Hypothalamus (tissue), 51 donors: ENCODE measurements around the gene ASGR1.
A peak's percentile ranks its signal among the peaks of the same experiment; 100 is the strongest.

Source experiments
- DNase-seq, 51 donors: peaks; one replicate each; lab custom pipeline; 2025; lab: John Stamatoyannopoulos, UW

Gene ASGR1

DNA sequence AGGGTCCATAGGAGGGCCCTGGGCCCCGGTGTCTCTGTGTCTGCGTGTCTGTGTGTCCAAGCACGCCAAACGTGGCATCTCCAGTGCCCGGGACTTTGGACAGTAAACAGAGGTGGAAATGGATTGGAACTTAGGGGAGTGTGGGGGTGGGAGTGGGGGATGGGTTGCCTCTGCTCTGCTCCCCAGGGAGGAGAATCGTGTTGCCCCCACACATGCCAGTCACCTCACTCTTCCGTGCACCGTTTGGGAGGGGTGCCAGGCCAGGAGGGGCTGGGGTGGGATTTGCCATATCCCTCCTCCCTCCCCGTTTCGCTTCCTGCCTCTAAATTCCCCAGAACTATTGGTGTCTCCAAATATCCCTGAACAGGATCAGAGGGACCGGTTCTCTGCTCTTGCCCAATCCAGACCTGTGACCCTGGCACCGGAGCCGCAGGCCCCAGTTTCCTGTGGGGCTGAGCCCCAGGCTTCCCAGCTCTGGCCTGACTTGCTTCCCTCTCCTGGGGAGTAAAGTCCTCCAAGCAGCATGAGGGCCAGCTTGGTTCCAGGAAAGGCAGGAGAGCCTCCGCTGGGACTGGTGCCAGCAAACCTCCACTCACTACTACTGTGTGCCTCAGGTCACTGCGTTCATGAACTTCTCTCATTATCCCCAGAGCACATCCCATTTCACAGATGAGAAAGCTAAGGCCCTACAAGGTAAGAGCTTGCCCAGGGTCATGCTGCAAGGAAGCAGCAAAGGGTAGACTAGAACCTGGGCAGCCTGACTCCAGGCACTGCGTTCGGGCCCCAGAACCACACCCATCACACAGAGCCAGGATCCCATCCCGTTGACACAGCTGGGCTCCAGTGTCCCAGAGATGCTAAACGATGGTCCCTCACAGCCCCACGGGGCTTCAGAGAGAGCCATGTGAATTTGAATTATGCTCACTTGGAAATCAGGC, at the start of gene ASGR1:
ASGR1 (minus strand) TSS at position 54 of the 938 bp plus-strand sequence. CDS start 807 bp downstream, outside the sequence.
- DNase-seq: no peak

GRCh38 chr17:7228920-7229319, 49.8 kb upstream of the ASGR1 start:
- no peak for DNase-seq

- DNase-seq: no peak
These were observed 47.8 kb upstream of the ASGR1 start for GRCh38 chr17:7226721-7227710.

DNA sequence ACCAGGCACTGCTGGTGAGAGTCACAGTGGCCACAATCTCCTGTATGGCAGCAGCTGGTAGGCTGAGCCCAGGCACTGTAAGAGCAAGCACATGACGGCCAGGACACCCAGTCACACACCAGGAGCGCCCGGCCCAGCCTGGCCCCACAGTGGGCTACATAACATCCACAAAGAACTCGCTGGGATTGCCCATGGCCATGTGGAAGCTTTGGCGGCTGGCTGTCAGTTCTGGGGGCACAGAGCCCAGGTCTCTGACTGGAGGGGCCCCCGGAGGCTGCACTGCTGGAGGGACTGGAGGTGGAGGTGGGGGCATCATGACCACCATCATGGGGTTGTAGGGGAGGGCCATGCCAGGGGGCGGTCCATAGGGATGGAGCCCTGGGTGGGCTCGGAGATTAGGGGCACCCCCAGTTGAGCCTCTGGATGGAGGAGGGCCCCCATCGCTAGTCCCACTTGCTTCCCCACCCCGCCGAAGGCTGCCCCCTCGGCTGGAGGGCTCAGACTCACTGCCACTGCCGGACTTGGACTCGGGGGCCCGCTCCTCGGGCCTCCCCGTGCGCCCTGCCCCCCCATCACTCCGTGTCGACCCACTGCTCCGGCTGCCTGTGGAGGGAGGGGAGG, 46.7 kb upstream of the ASGR1 start:
- DNase-seq: no peak

DNA sequence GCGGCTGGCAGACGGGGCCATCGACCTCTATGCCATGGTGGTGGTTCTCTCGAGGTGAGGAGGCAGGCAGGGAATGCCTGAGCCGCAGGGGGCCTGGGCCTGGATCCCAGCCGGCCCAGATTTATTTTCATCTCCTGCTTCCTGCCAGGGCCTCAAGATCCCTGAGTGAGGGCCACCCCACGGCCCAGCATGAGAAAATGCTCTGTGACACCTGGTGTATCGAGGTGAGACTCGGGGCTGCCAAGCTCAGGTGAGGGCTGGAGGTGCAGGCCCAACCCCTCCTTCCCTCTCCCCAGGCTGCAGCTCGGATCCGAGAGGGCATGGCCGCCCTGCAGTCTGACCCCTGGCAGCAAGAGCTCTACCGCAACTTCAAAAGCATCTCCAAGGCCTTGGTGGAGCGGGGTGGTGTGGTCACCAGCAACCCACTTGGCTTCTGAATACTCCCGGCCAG, 45.5 kb upstream of the ASGR1 start:
- no peak for DNase-seq

- no peak for DNase-seq
These were observed 44.9 kb upstream of the ASGR1 start for GRCh38 chr17:7224110-7224509.

DNA sequence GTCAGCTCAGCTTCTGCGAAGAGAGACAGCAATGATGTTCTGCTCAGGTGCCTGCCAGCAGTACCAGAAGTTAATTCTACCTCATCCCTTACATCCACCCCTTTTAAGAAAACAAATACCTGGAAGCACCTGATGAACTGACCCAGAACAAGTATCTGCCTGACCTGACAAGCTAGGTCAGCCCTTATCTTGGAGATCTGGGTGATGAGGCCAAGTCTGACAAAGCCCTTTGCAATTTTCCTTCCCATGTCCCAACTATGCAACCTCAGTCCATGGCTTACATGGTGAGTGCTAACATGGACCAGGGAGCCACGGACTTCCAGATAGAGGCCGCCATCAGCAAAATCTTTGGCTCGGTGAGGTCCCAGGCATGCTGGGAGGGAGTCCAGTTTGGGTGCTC, 44.2 kb upstream of the ASGR1 start:
- no peak for DNase-seq

DNA sequence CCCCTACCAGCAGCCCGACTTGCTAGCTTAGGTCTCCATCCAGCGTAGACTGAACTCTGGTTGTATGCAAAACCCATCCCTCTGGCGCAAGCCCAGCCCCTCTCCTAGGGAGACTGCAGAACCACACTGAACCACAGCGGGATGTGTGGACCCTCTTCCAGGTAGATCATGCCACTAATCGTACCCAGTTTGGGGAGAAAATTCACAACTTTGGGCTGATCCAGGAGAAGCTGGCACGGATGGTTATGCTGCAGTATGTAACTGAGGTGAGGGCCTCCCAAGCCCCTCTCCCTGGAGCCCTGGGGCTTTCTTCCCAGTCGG, 43.8 kb upstream of the ASGR1 start:
- no peak for DNase-seq

DNA sequence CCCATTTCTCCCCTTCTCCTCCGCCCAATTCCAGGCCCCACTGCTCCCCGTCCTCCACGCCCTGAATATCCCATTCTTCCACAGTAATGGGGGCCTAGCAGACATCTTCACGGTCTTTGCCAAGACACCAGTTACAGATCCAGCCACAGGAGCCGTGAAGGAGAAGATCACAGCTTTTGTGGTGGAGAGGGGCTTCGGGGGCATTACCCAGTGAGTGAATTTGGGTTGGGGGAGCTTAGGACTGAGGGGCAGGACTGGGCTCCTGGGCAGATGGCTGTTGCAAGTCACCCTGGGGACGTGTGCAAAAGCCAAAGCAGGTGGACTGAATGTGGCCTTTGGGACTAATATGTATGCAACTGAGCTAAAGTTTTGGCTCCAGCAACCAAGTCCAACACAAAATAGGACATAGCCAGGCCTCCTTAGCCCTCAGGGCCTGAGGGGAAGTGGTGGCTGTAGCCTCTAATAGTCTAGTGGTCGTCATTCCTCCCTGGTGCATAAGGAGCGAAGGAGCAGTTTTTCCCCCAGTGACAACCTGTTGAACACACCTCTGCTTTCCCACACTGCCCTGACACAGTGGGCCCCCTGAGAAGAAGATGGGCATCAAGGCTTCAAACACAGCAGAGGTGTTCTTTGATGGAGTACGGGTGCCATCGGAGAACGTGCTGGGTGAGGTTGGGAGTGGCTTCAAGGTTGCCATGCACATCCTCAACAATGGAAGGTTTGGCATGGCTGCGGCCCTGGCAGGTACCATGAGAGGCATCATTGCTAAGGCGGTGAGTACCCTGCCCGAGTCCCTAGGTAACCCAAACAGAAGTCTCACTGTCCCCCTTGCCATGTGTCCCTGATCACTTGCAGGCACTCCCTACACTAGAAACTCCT, 43.2 kb upstream of the ASGR1 start:
- no peak for DNase-seq

- no peak for DNase-seq
These were observed 42.3 kb upstream of the ASGR1 start for GRCh38 chr17:7221278-7222092.

GRCh38 chr17:7220593-7221277, 41.6 kb upstream of the ASGR1 start:
- peak in 14 of 51 donors; percentile 18 to 47 (median 31) for DNase-seq

DNA sequence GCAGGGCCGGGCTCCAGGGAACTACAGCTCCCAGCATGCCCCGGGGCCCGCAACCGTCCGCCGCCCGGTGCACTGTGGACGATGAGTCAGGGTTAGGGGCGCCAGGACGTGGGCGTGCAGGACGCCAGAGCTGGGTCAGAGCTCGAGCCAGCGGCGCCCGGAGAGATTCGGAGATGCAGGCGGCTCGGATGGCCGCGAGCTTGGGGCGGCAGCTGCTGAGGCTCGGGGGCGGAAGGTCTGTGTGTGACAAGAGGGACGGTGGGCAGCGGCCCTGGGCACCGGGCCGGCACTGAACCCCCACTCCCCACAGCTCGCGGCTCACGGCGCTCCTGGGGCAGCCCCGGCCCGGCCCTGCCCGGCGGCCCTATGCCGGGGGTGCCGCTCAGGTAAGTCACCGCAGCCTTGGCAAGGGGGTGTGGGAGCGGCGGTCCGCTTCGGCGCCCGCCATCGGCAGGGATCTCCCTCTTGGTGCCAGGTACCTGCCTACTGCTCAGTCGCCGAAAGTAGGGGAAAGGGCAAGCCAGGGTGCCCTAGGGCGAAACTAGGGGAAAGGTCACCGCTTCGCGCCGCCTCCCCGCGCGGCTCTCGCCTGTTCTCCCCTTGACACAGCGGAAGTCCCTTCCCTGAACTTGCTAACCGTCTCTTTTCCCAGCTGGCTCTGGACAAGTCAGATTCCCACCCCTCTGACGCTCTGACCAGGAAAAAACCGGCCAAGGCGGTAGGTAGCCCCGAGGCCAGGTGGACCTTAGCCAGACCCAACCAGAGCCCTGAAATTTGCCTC, 40.8 kb upstream of the ASGR1 start, which contains the start of the genes ACADVL and DLG4:
ACADVL (plus strand) TSS at position 127 of the 781 bp plus-strand sequence; CDS start at position 174, 47 bp downstream.
DLG4 (minus strand) TSS at position 25 of the 781 bp plus-strand sequence.
- DNase-seq: peak in 50 of 51 donors; percentile 49 to 94 (median 85)

GRCh38 chr17:7219229-7219811, 40.1 kb upstream of the ASGR1 start:
- no peak for DNase-seq

GRCh38 chr17:7218758-7219157, 39.6 kb upstream of the ASGR1 start:
- no peak for DNase-seq

- no peak for DNase-seq
These were observed 39.0 kb upstream of the ASGR1 start for GRCh38 chr17:7218166-7218565.

GRCh38 chr17:7217113-7217987, 38.2 kb upstream of the ASGR1 start:
- DNase-seq: peak in 25 of 51 donors; percentile 12 to 67 (median 39)
